Hindlimb muscle (tissue), 1 donor: Measurements from ENCODE around the gene SCARB1. TPM values are rescaled to one million over a fixed set of nuclear protein-coding genes. Genes with fewer than 3 reads are reported as not detected.
"Not testable (repeated sequence)": the region's sequence is repeated elsewhere in the genome, so short reads cannot be mapped to it uniquely, and the experiment has no call there.

Experiments used
- DNase-seq: peaks from one replicate; pipeline ENCODE4 v3.0.0-alpha.2; 2013
- polyA plus RNA-seq: library from polyadenylated mRNA; unstranded; fragments of 120-200 nt; gene quantifications from one replicate; pipeline ENCODE4 v1.2.1, GENCODE V29; 2013; ENCODE audit not compliant: insufficient read length

The SCARB1 gene
- polyA plus RNA-seq, 1 donor: 25.1 TPM

- DNase-seq: no peak
Observed at GRCh38 chr12:124883263-124884130, 19.8 kb upstream of the SCARB1 start.

- DNase-seq: no peak
Observed at GRCh38 chr12:124881123-124881522, 17.5 kb upstream of the SCARB1 start.

DNA sequence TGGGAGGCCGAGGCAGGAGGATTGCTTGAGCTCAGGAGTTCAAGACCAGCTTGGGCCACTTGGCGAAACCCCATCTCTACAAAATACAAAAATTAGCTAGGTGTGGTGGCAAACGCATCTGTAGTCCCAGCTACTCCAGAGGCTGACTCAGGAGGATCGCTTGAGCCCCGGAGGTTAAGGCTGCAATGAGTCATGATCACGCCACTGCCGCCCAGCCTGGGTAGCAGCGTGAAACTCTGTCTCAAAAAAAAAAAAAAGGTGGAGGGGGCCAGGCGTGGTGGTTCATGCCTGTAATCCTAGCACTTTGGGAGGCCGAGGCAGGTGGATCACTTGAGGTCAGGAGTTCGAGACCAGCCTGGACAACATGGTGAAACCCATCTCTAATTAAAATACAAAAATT lies 16.7 kb upstream of the SCARB1 start:
- DNase-seq: not testable (repeated sequence)

DNA sequence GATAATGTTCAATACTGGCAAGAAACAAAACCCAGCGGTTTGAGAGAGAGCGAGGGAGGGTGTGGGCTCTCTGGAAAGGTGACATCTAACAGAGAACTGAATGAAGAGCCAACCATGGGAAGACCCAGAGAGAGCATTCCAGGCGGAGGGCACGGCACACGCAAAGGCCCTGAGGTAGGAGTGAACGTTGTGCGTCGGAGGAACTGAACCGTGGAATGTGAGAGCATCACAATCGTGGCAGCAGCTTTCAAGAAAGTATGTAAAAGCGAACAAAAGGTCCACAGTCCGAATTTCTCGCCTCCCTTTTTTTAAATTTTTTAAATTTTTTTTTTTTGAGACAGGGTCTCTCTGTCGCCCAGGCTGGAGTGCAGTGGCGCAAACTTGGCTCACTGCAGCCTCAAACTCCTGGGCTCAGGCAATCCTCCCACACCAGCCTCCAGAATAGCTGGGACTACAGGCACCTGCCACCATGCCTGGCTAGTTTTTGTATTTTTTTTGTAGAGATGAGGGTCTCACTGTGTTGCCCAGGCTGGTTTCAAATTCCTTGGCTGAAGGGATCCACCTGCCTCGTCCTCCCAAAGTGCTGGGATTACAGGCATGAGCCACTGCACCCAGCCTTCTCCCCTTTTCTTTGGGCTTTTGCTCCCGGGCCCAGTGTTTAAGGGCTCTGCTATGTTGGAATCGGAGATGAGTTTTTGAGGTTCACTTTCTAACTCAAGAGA lies 15.3 kb upstream of the SCARB1 start:
- DNase-seq: no peak

DNA sequence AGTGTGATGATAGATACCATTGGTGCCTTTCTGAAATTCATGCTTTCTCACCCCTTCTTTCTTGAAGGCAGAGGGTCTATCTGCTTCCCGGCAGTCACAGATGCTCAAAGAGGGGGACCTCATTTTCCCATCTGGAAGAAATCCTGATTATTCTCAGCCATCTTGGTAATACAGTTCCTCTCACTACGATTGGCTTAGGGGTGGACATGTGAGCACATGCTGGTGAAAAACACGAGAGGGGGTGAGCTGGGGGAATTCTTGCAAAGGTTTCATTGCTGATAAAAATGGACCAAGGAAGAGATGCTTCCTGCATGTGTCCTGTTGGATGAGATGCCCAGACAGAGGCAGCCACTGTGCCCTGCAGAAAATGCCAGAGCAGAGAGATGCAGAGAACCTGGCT lies 13.8 kb upstream of the SCARB1 start:
- no peak for DNase-seq

- DNase-seq: no peak
Observed at GRCh38 chr12:124876171-124876570, 12.5 kb upstream of the SCARB1 start.

DNA sequence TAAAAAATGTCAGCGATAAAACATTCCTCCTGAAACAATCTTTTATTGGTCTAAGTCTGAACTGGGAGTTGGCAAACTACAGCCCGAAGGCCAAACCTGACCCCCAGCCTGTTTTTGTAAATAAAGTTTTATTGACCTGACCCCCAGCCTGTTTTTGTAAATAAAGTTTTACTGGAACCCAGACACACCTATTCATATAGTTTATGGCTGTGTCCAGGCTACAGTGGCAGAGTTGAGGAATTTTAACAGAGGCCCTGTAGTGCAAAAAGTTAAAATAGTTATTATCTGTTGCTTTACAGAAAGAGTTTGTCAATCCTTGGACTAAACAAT lies 12.1 kb upstream of the SCARB1 start:
- no peak for DNase-seq

GRCh38 chr12:124874988-124875802 lies 11.5 kb upstream of the SCARB1 start:
- DNase-seq: no peak

- DNase-seq: no peak
Observed at GRCh38 chr12:124874188-124874587, 10.5 kb upstream of the SCARB1 start.

GRCh38 chr12:124872068-124872719 lies 8.5 kb upstream of the SCARB1 start:
- DNase-seq: no peak

- DNase-seq: no peak
Observed at GRCh38 chr12:124871297-124871696, 7.6 kb upstream of the SCARB1 start.

GRCh38 chr12:124870515-124870914 lies 6.9 kb upstream of the SCARB1 start:
- no peak for DNase-seq

GRCh38 chr12:124869059-124869665 lies 5.5 kb upstream of the SCARB1 start:
- no peak for DNase-seq

- DNase-seq: no peak
Observed at GRCh38 chr12:124868252-124869058, 4.8 kb upstream of the SCARB1 start.

GRCh38 chr12:124867401-124867930 lies 3.8 kb upstream of the SCARB1 start:
- DNase-seq: no peak

DNA sequence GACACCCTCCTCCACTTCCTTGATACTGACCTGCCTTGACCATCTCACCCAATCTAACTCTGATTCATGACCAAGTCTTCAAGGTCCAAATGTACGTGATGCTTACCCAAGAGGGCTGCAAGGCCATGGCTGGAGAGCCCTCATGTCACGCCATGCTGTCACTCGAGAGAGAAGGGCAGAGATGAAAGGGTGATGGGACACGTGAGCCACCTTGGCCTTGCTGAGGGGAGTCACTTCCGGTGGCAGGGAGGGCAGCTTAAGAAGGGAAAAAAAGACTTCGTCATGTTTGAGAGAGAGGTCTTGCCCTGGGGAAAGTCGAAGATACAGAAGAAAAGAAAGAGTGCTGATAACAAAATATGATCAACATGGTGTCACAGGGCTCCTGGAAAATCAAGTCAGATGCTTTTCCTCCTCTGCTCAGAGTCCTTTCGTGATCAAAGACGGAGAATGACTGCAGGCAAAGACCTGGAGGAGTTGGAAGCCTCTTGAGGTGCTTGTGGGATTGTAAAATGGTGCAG lies 3.3 kb upstream of the SCARB1 start:
- no peak for DNase-seq

DNA sequence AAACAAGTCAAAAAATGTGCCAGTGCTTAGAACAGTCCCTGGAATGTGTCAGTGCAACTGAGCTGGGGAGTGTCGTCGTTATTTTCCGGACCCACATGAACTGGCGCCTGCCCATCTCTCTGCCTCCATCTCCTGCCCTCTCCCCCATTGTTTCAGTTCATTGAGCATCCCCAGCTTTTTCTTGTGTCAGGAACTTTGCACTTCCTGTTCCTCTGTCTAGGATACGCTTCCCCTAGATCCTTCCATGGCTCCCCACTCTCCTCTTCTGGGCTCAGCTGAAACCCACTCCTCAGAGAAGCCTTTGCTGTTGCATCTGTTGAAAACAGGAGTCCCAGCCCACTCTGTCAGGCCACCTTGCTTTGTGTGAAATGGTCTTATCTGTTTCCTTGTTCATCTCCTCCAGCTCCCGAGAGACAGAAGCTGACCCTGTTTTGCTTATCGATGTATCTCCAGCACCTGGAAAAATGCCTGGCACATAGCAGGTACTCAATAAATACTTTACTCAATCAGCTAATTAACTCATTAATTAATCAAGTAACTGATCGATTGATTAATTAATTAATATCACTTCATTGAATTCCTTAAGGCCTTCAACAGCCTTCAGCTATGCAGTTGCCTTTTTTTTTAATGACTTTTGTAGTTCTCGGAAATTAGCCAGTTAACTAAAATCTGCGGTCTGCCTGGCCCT lies 2.7 kb upstream of the SCARB1 start:
- no peak for DNase-seq

GRCh38 chr12:124865728-124866127 lies 2.1 kb upstream of the SCARB1 start:
- DNase-seq: no peak

DNA sequence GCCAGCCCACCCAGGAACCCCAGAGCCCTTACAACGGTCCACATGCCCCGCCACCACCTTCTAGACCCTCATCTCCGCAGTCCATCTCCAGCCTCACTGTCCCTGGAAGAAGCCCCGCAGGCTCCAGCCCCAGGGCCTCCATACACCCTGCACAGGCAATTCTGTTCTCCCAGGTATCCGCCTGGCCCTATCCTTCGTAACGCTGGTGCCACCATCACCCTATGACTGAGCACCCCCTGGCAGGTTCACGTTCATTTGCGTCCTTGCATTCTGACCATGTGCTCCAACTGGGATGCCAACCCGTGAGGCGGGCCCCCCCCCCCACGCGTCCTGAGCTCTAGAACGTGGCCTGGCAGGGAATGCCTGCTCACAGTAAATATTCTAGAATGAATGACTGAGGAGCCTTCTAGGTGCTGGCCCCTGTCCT lies 675 bp upstream of the SCARB1 start:
- no peak for DNase-seq

GRCh38 chr12:124862768-124863415 lies 772 bp downstream of the SCARB1 start:
- DNase-seq: no peak
